WTC11 (cell line): ENCODE measurements around the gene SPAST. TPM values are rescaled to one million over a fixed set of nuclear protein-coding genes. Genes with fewer than 3 reads are reported as not detected.
"Not testable (repeated sequence)": the region's sequence is repeated elsewhere in the genome, so short reads cannot be mapped to it uniquely, and the experiment has no call there.

Source experiments
- ATAC-seq: fragments of 200-7000 bp; cut with Tn5 transposase; 2 replicates; pipeline ENCODE4 v1.10.0; 2021; ENCODE audit warnings: mild to moderate bottlenecking, moderate library complexity
- CTCF ChIA-PET: fragments of 300-600 bp; sonication (Branson Sonifier 250); formaldehyde crosslinking; loops from one replicate; lab custom pipeline; 2021; ENCODE audit warnings: antibody characterized with exemption; lab: Charles Lee
- POLR2A ChIA-PET: fragments of 350-600 bp; sonication (Branson Sonifier 250); formaldehyde crosslinking; loops from one replicate; lab custom pipeline; 2021; ENCODE audit warnings: antibody characterized with exemption; lab: Charles Lee
- DNase-seq: peaks from one replicate; pipeline ENCODE4 v3.0.0; 2021; ENCODE audit warnings: low spot score
- H3K27ac Mint-ChIP-seq: 2 replicates; pipeline ENCODE4 v1.8.0; 2021; ENCODE audit warnings: mixed read lengths
- H3K27me3 Mint-ChIP-seq: 2 replicates; pipeline ENCODE4 v1.8.0; 2021; ENCODE audit warnings: low read depth, mild to moderate bottlenecking, moderate library complexity, mixed read lengths
- H3K36me3 Mint-ChIP-seq: 2 replicates; pipeline ENCODE4 v1.8.0; 2021; ENCODE audit warnings: mixed read lengths
- H3K4me1 Mint-ChIP-seq: 2 replicates; pipeline ENCODE4 v1.8.0; 2022; ENCODE audit warnings: mixed read lengths
- H3K4me3 Mint-ChIP-seq: 2 replicates; pipeline ENCODE4 v1.8.0; 2021; ENCODE audit warnings: mild to moderate bottlenecking, moderate library complexity, mixed read lengths
- H3K9me3 Mint-ChIP-seq: 2 replicates; pipeline ENCODE4 v1.8.0; 2021; ENCODE audit warnings: mixed read lengths
- AFF4 ChIP-seq: sonication (generic); formaldehyde crosslinking; IDR thresholded peaks from 2 replicates; pipeline ENCODE4 v1.8.1; 2023; ENCODE audit warnings: mild to moderate bottlenecking, missing genetic modification reagents, borderline replicate concordance
- ATF1 ChIP-seq: sonication (generic); formaldehyde crosslinking; IDR thresholded peaks from 2 replicates; pipeline ENCODE4 v1.8.1; 2023; ENCODE audit warnings: mild to moderate bottlenecking, moderate library complexity, missing genetic modification reagents
- ATF6 ChIP-seq: sonication (generic); formaldehyde crosslinking; IDR thresholded peaks from 2 replicates; pipeline ENCODE4 v1.8.1; 2023; ENCODE audit warnings: mild to moderate bottlenecking, missing genetic modification reagents
- E2F1 ChIP-seq: sonication (generic); formaldehyde crosslinking; IDR thresholded peaks from 2 replicates; pipeline ENCODE4 v1.8.0; 2022; ENCODE audit warnings: mild to moderate bottlenecking, missing genetic modification reagents
- ESRRA ChIP-seq: sonication (generic); formaldehyde crosslinking; IDR thresholded peaks from 2 replicates; pipeline ENCODE4 v1.8.1; 2022; ENCODE audit warnings: mild to moderate bottlenecking, missing genetic modification reagents, borderline replicate concordance
- ETV6 ChIP-seq: sonication (generic); formaldehyde crosslinking; IDR thresholded peaks from 2 replicates; pipeline ENCODE4 v1.8.1; 2022; ENCODE audit warnings: mild to moderate bottlenecking, missing genetic modification reagents
- FOXK1 ChIP-seq: sonication (generic); formaldehyde crosslinking; IDR thresholded peaks from 2 replicates; pipeline ENCODE4 v1.8.0; 2022; ENCODE audit warnings: mild to moderate bottlenecking, moderate library complexity, missing genetic modification reagents
- FOXP1 ChIP-seq: sonication (generic); formaldehyde crosslinking; IDR thresholded peaks from 2 replicates; pipeline ENCODE4 v1.8.0; 2022; ENCODE audit warnings: missing genetic modification reagents, mild to moderate bottlenecking, moderate library complexity, borderline replicate concordance
- HMGA2 ChIP-seq: fragments of 250-450 bp; sonication (Bioruptor Pico); IDR thresholded peaks from 2 replicates; pipeline ENCODE4 v1.4.0; 2021; ENCODE audit warnings: mild to moderate bottlenecking, moderate library complexity
- MLX ChIP-seq: sonication (generic); formaldehyde crosslinking; IDR thresholded peaks from 2 replicates; pipeline ENCODE4 v1.8.1; 2023; ENCODE audit warnings: mild to moderate bottlenecking, missing genetic modification reagents, moderate library complexity
- NFE2L1 ChIP-seq: sonication (generic); formaldehyde crosslinking; IDR thresholded peaks from 2 replicates; pipeline ENCODE4 v1.8.1; 2023; ENCODE audit warnings: missing genetic modification reagents
- NR2C2 ChIP-seq: sonication (generic); formaldehyde crosslinking; IDR thresholded peaks from 2 replicates; pipeline ENCODE4 v1.8.0; 2022; ENCODE audit warnings: mild to moderate bottlenecking, missing genetic modification reagents
- RELA ChIP-seq: sonication (generic); formaldehyde crosslinking; IDR thresholded peaks from 2 replicates; pipeline ENCODE4 v1.8.1; 2022; ENCODE audit warnings: missing genetic modification reagents, mild to moderate bottlenecking, borderline replicate concordance
- SMAD4 ChIP-seq: sonication (generic); formaldehyde crosslinking; IDR thresholded peaks from 2 replicates; pipeline ENCODE4 v1.8.0; 2022; ENCODE audit warnings: mild to moderate bottlenecking, missing genetic modification reagents
- SP1 ChIP-seq: sonication (generic); formaldehyde crosslinking; conservative IDR thresholded peaks from 2 replicates; pipeline ENCODE4 v1.8.1; 2022; ENCODE audit warnings: missing genetic modification reagents
- TEAD1 ChIP-seq: sonication (generic); formaldehyde crosslinking; IDR thresholded peaks from 2 replicates; pipeline ENCODE4 v1.8.0; 2022; ENCODE audit warnings: mild to moderate bottlenecking, missing genetic modification reagents
- ZNF219 ChIP-seq: sonication (generic); formaldehyde crosslinking; IDR thresholded peaks from 2 replicates; pipeline ENCODE4 v1.8.0; 2023; ENCODE audit warnings: missing genetic modification reagents, mild to moderate bottlenecking, borderline replicate concordance
- ZNF232 ChIP-seq: sonication (generic); formaldehyde crosslinking; IDR thresholded peaks from 2 replicates; pipeline ENCODE4 v1.8.0; 2022; ENCODE audit warnings: mild to moderate bottlenecking, missing genetic modification reagents
- total RNA-seq: library from RNA; stranded (reverse); gene quantifications from 3 replicates; pipeline ENCODE4 v1.2.3, GENCODE V29; 2021

The SPAST gene
- total RNA-seq, 1 experiment from 2014 or later, result 28.4 TPM

GRCh38 chr2:32018789-32019482, 44.4 kb upstream of the SPAST start:
- H3K27ac Mint-ChIP-seq, H3K4me1 Mint-ChIP-seq, DNase-seq, ATAC-seq, H3K9me3 Mint-ChIP-seq, POLR2A ChIA-PET, CTCF ChIA-PET, H3K27me3 Mint-ChIP-seq, H3K4me3 Mint-ChIP-seq: not testable (repeated sequence)
- peaks cover 32% of the 10 kb centered on the region for H3K36me3 Mint-ChIP-seq

GRCh38 chr2:32034198-32034887, 29.0 kb upstream of the SPAST start:
- peak overlapping the region; percentile 54 for H3K27ac Mint-ChIP-seq
- H3K4me3 Mint-ChIP-seq, ATAC-seq, H3K27me3 Mint-ChIP-seq, H3K9me3 Mint-ChIP-seq, H3K4me1 Mint-ChIP-seq, DNase-seq, POLR2A ChIA-PET: not testable (repeated sequence)
- peaks cover 28% of the 10 kb centered on the region for H3K36me3 Mint-ChIP-seq
- CTCF ChIA-PET, result interaction anchor here (1.1 kb wide), 1 partner anchor 147 kb away, joined by 3 read pairs; no protein-coding TSS in a partner anchor

GRCh38 chr2:32039447-32040219, 23.7 kb upstream of the SPAST start, which contains the start of gene DPY30:
Gene DPY30 (minus strand): TSS chr2:32039805. CDS start chr2:32039456, 349 bp downstream.
- H3K9me3 Mint-ChIP-seq, result no peaks in the 10 kb centered on the region
- H3K4me1 Mint-ChIP-seq, result peaks cover 11% of the 10 kb centered on the region
- peak within 1 kb of the TSS; percentile 96 for H3K4me3 Mint-ChIP-seq
- ChIA-PET POLR2A (interaction anchor here (0.5 to 3.8 kb wide), 18 partner anchors 9 to 317 kb away, joined by 3 to 56 read pairs (median 4); partner anchors contain the start of genes BIRC6, MEMO1, SLC30A6 and SPAST), CTCF (interaction anchor here (0.6 to 4.7 kb wide), 4 partner anchors 10 to 153 kb away, joined by 3 to 25 read pairs (median 4); partner anchors contain the start of gene SPAST)
- H3K27ac Mint-ChIP-seq, result peak within 1 kb of the TSS; percentile 99
- peaks cover 8% of the 10 kb centered on the region for H3K36me3 Mint-ChIP-seq
- DNase-seq (peak; percentile 93), ATAC-seq (peak; percentile 91)
- H3K27me3 Mint-ChIP-seq, result no peaks in the 10 kb centered on the region; the same call in 1 of the 2 replicates
- TF ChIP-seq RELA (CRISPR knock-in tag) (no peak), ATF1 (no peak), SP1 (CRISPR knock-in tag) (peak; percentile 26; the same call in 1 of the 2 replicates), TEAD1 (peak; percentile 86), ESRRA (CRISPR knock-in tag) (no peak), ZNF219 (no peak), NFE2L1 (CRISPR knock-in tag) (no peak), NR2C2 (CRISPR knock-in tag) (no peak), MLX (no peak), HMGA2 (CRISPR knock-in tag) (no peak), ZNF232 (CRISPR knock-in tag) (no peak), E2F1 (CRISPR knock-in tag) (no peak), ETV6 (CRISPR knock-in tag) (0 out of 2 replicates have a peak, but pooled peaks have one; percentile 20), AFF4 (CRISPR knock-in tag) (no peak), FOXK1 (CRISPR knock-in tag) (peak; percentile 36), FOXP1 (CRISPR knock-in tag) (peak; percentile 49; the same call in 1 of the 2 replicates), SMAD4 (CRISPR knock-in tag) (no peak), ATF6 (no peak)
